GM10248 (cell line): Measurements from ENCODE around the gene CERT1.

Experiments
- CTCF ChIA-PET: fragments of 300-600 bp; sonication (Branson Sonifier 250); formaldehyde crosslinking; extraction: SDS; loops from one replicate; lab custom pipeline; 2021; ENCODE audit warnings: antibody characterized with exemption; lab: Yijun Ruan, JAX
- POLR2A ChIA-PET: fragments of 350-650 bp; sonication (Branson Sonifier 250); formaldehyde crosslinking; extraction: SDS; loops from one replicate; lab custom pipeline; 2020; ENCODE audit warnings: antibody characterized with exemption; lab: Yijun Ruan, JAX
- DNase-seq: peaks from one replicate; pipeline ENCODE4 v3.0.0; 2012; ENCODE audit errors: extremely low spot score
- CTCF ChIP-seq: IDR thresholded peaks from 2 replicates; pipeline ENCODE4 v1.5.1; 2012; ENCODE audit warnings: mild to moderate bottlenecking, low read depth; ENCODE audit errors: extremely low read depth, missing control alignments, control extremely low read depth

Gene CERT1

GRCh38 chr5:75466006-75466716 is 45.3 kb downstream of the CERT1 start:
- CTCF ChIA-PET: interaction anchor here (0.7 to 1.6 kb wide), 5 partner anchors 9 to 122 kb away, joined by 3 to 4 read pairs (median 3); no protein-coding TSS in a partner anchor
- POLR2A ChIA-PET: no interaction called here
- TF ChIP-seq CTCF: no peak
- DNase-seq: no peak

- DNase-seq: no peak
- TF ChIP-seq CTCF: no peak
- CTCF ChIA-PET: interaction anchor here (1.0 to 1.4 kb wide), 3 partner anchors 8 to 18 kb away, joined by 3 to 5 read pairs (median 3); no protein-coding TSS in a partner anchor
- POLR2A ChIA-PET: no interaction called here
Measured at GRCh38 chr5:75465480-75465879, 45.9 kb downstream of the CERT1 start.

GRCh38 chr5:75463726-75464125 is 47.7 kb downstream of the CERT1 start:
- CTCF ChIA-PET: no interaction called here

GRCh38 chr5:75461679-75462078 is 49.8 kb downstream of the CERT1 start:
- no peak for TF ChIP-seq CTCF
- POLR2A ChIA-PET: no interaction called here
- DNase-seq: no peak
- CTCF ChIA-PET: no interaction called here

More at GRCh38 chr5:75463726-75464125, 47.7 kb downstream of the CERT1 start:
- POLR2A ChIA-PET: no interaction called here
- DNase-seq: no peak
- no peak for TF ChIP-seq CTCF

- POLR2A ChIA-PET: no interaction called here
- DNase-seq: peak; percentile 20
- TF ChIP-seq CTCF: no peak
- CTCF ChIA-PET: interaction anchor here (0.9 kb wide), 1 partner anchor 13 kb away, joined by 3 read pairs; no protein-coding TSS in a partner anchor
Measured at GRCh38 chr5:75460942-75461610, 50.4 kb downstream of the CERT1 start.

GRCh38 chr5:75460532-75460931 is 50.9 kb downstream of the CERT1 start:
- no peak for DNase-seq
- CTCF ChIA-PET: interaction anchor here (0.9 to 1.6 kb wide), 2 partner anchors 10 to 14 kb away, joined by 3 to 5 read pairs; no protein-coding TSS in a partner anchor
- TF ChIP-seq CTCF: no peak
- POLR2A ChIA-PET: no interaction called here
